Hematopoietic multipotent progenitor cell treated with erythropoietin and hydrocortisone succinate and interleukin-3 and kit ligand, for 8 days (in vitro differentiated cells): Measurements from ENCODE around the gene SYTL3.
"Not testable (repeated sequence)": the region's sequence is repeated elsewhere in the genome, so short reads cannot be mapped to it uniquely, and the experiment has no call there.

Experiments
- DNase-seq: peaks from one replicate; pipeline ENCODE4 v3.0.0-alpha.2; 2015

SYTL3 gene

GRCh38 chr6:158642097-158642601 lies 7.7 kb upstream of the SYTL3 start:
- no peak for DNase-seq

GRCh38 chr6:158643836-158644230 lies 6.0 kb upstream of the SYTL3 start:
- DNase-seq = peak; percentile 30

GRCh38 chr6:158644231-158645063 lies 5.4 kb upstream of the SYTL3 start, which contains the start of gene DYNLT1:
TSS of gene DYNLT1 (minus strand) at chr6:158644743. CDS start at chr6:158644708, 35 bp downstream.
- peak; percentile 86 for DNase-seq

- no peak for DNase-seq
These were observed 4.5 kb upstream of the SYTL3 start for GRCh38 chr6:158645064-158646022.

- no peak for DNase-seq
These were observed 3.6 kb upstream of the SYTL3 start for GRCh38 chr6:158646023-158646910.

GRCh38 chr6:158647501-158647900 lies 2.4 kb upstream of the SYTL3 start:
- DNase-seq = no peak

- DNase-seq = no peak
These were observed 1.1 kb upstream of the SYTL3 start for GRCh38 chr6:158648682-158649131.

- DNase-seq = not testable (repeated sequence)
These were observed 2.3 kb downstream of the SYTL3 start for GRCh38 chr6:158651981-158652737.

- no peak for DNase-seq
These were observed 3.9 kb downstream of the SYTL3 start for GRCh38 chr6:158653577-158654354.

- DNase-seq = no peak
These were observed 4.6 kb downstream of the SYTL3 start for GRCh38 chr6:158654498-158654897.

- DNase-seq = no peak
These were observed 5.2 kb downstream of the SYTL3 start for GRCh38 chr6:158654960-158655489.

GRCh38 chr6:158655569-158656450 lies 6.0 kb downstream of the SYTL3 start:
- no peak for DNase-seq

GRCh38 chr6:158656986-158657385 lies 7.1 kb downstream of the SYTL3 start:
- DNase-seq = not testable (repeated sequence)

- DNase-seq = peak; percentile 47
These were observed 10.5 kb downstream of the SYTL3 start for GRCh38 chr6:158660333-158660754.

GRCh38 chr6:158661156-158661685 lies 11.4 kb downstream of the SYTL3 start:
- DNase-seq = no peak

GRCh38 chr6:158662607-158662953 lies 12.7 kb downstream of the SYTL3 start:
- no peak for DNase-seq

- DNase-seq = no peak
These were observed 13.2 kb downstream of the SYTL3 start for GRCh38 chr6:158662954-158663624.

GRCh38 chr6:158663625-158664165 lies 13.8 kb downstream of the SYTL3 start:
- DNase-seq = no peak
